Measurements from ENCODE around the gene DNAAF3.

DNAAF3 gene

GRCh38 chr19:55115446-55116065, 50.9 kb downstream of the DNAAF3 start:
- peak in 1 of 2 donors; percentile 16 for DNase-seq

GRCh38 chr19:55114566-55115145, 51.8 kb downstream of the DNAAF3 start:
- DNase-seq, result no peak

GRCh38 chr19:55113570-55114039, 52.8 kb downstream of the DNAAF3 start:
- DNase-seq, result no peak

- DNase-seq, result no peak
Measured at GRCh38 chr19:55112777-55113569, 53.4 kb downstream of the DNAAF3 start.

GRCh38 chr19:55112246-55112776, 54.1 kb downstream of the DNAAF3 start:
- no peak for DNase-seq

- DNase-seq, result no peak
Measured at GRCh38 chr19:55111238-55111831, 55.1 kb downstream of the DNAAF3 start.

GRCh38 chr19:55109527-55110291, 56.7 kb downstream of the DNAAF3 start:
- no peak for DNase-seq

Measured in CD4-positive, alpha-beta T cell treated with Interleukin-4 for 1 hour (primary cell).